Endodermal cell (in vitro differentiated cells): ENCODE data around the gene TNNT2. TPM values are rescaled to one million over a fixed set of nuclear protein-coding genes. Genes with fewer than 3 reads are reported as not detected.

Source experiments
- DNase-seq: peaks from one replicate; pipeline ENCODE4 v3.0.0-alpha.2; 2017
- H3K27ac ChIP-seq: 2 replicates; pipeline ENCODE4 v1.5.1; 2013; ENCODE audit warnings: mild to moderate bottlenecking, low read depth, low read length, moderate library complexity
- H3K27me3 ChIP-seq: 2 replicates; pipeline ENCODE4 v1.6.1; 2013; ENCODE audit warnings: mild to moderate bottlenecking, low read length, moderate library complexity; ENCODE audit not compliant: insufficient read depth, control insufficient read depth, poor library complexity, severe bottlenecking
- H3K36me3 ChIP-seq: 2 replicates; pipeline ENCODE4 v1.7.0; 2013; ENCODE audit warnings: mild to moderate bottlenecking, low read length, moderate library complexity; ENCODE audit not compliant: control insufficient read depth, insufficient read depth
- H3K4me1 ChIP-seq: one replicate; pipeline ENCODE4 v1.7.0; 2013; ENCODE audit warnings: low read length; ENCODE audit not compliant: control insufficient read depth, insufficient read depth
- H3K4me3 ChIP-seq: 2 replicates; pipeline ENCODE4 v1.5.1; 2013; ENCODE audit warnings: mild to moderate bottlenecking, low read length, moderate library complexity
- H3K9ac ChIP-seq: 2 replicates; pipeline ENCODE4 v1.6.1; 2013; ENCODE audit warnings: mild to moderate bottlenecking, low read length, moderate library complexity; ENCODE audit not compliant: poor library complexity, severe bottlenecking; ENCODE audit errors: extremely low read depth
- H3K9me3 ChIP-seq: 2 replicates; pipeline ENCODE4 v1.6.1; 2013; ENCODE audit warnings: mild to moderate bottlenecking, low read length, moderate library complexity; ENCODE audit not compliant: control insufficient read depth
- H3K27ac Mint-ChIP-seq: 2 replicates; pipeline ENCODE4 v1.8.0; 2020; ENCODE audit warnings: mixed read lengths
- H3K27me3 Mint-ChIP-seq: 2 replicates; pipeline ENCODE4 v1.8.0; 2021; ENCODE audit warnings: mild to moderate bottlenecking, mixed read lengths; ENCODE audit not compliant: insufficient read depth
- H3K36me3 Mint-ChIP-seq: 2 replicates; pipeline ENCODE4 v1.8.0; 2020; ENCODE audit warnings: low read depth, mixed read lengths
- H3K4me1 Mint-ChIP-seq: 2 replicates; pipeline ENCODE4 v1.8.0; 2020; ENCODE audit warnings: mixed read lengths
- H3K4me3 Mint-ChIP-seq: 2 replicates; pipeline ENCODE4 v1.8.0; 2020; ENCODE audit warnings: mild to moderate bottlenecking, moderate library complexity, mixed read lengths
- H3K9me3 Mint-ChIP-seq: 2 replicates; pipeline ENCODE4 v1.8.0; 2020; ENCODE audit warnings: mild to moderate bottlenecking, mixed read lengths
- WGBS, 2 experiments: methylation state at CpG; one replicate each; pipeline versions ENCODE4 v1.1.5 to v1.1.7; 2013; ENCODE audit warnings: missing lambda C conversion rate in 2 of 2, mixed read lengths in 1 of 2; ENCODE audit not compliant: insufficient coverage in 1 of 2, insufficient read length in 1 of 2; 5-methylcytosine and 5-hydroxymethylcytosine counted together
- total RNA-seq, 2 donors: library from RNA; stranded (reverse); fragmentation: NEBNext Ultra II Directional in 1 of 2; extraction: Animal tissue kit (Norgen Biotek cat#: 25700) in 1 of 2; gene quantifications; 2 replicates in 1 of 2; 3 replicates in 1 of 2; pipeline ENCODE4 v1.2.1, GENCODE V29; 2021
- TF ChIP-seq, protein P1 (sequence below): fragments of 200-600 bp; sonication (generic); conservative IDR thresholded peaks from 2 replicates; pipeline ENCODE4 v1.5.0; 2021; ENCODE audit warnings: antibody characterized with exemption, mild to moderate bottlenecking

TNNT2 gene
- total RNA-seq, 2 donors from 2014 or later: 0.35 to 0.88 TPM

DNA sequence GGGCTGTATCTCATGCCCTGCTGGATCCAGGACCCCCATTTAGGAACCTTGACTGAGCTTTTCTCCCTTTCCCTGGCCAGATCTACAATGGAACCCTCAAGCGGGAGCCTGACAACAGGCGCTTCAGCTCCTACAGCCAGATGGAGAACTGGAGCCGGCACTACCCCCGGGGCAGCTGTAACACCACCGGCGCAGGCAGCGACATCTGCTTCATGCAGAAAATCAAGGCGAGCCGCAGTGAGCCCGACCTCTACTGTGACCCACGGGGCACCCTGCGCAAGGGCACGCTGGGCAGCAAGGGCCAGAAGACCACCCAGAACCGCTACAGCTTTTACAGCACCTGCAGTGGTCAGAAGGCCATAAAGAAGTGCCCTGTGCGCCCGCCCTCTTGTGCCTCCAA, 64.4 kb downstream of the TNNT2 start:
- no peak overlapping the region for H3K4me3 Mint-ChIP-seq

DNA sequence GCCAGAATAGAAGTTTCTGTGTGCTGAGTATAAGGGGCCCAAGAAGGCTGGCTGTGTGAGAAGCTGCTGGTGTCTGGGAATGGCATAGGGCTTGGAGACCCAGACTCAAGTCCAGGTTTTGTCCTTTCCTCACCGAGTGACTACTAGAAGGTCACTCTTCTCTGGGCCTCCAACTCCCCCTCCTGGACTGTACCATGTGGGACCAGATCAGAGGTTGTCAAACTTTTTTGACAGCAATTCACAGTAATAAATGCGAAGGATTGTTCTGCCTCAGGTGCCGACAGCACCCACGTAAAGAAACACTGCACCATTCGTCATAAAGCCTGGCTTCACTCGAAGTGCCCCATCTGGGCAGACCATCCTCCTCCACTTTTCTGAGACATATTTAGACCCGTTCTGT, 65.2 kb downstream of the TNNT2 start:
- no peaks in the 10 kb centered on the region for H3K36me3 ChIP-seq
- WGBS, 2 experiments: 92 to 93% methylated on average over 7 of the region's 7 CpGs
- H3K9ac ChIP-seq: no peak overlapping the region
- no peak overlapping the region for H3K4me3 ChIP-seq
- H3K27ac ChIP-seq: no peak overlapping the region
- Mint-ChIP-seq H3K4me3 (no peak overlapping the region), H3K36me3 (no peaks in the 10 kb centered on the region), H3K9me3 (no peaks in the 10 kb centered on the region), H3K27me3 (peaks cover 8% of the 10 kb centered on the region), H3K27ac (peak overlapping the region; percentile 17), H3K4me1 (peaks cover 12% of the 10 kb centered on the region)
- TF ChIP-seq, protein P1, sequence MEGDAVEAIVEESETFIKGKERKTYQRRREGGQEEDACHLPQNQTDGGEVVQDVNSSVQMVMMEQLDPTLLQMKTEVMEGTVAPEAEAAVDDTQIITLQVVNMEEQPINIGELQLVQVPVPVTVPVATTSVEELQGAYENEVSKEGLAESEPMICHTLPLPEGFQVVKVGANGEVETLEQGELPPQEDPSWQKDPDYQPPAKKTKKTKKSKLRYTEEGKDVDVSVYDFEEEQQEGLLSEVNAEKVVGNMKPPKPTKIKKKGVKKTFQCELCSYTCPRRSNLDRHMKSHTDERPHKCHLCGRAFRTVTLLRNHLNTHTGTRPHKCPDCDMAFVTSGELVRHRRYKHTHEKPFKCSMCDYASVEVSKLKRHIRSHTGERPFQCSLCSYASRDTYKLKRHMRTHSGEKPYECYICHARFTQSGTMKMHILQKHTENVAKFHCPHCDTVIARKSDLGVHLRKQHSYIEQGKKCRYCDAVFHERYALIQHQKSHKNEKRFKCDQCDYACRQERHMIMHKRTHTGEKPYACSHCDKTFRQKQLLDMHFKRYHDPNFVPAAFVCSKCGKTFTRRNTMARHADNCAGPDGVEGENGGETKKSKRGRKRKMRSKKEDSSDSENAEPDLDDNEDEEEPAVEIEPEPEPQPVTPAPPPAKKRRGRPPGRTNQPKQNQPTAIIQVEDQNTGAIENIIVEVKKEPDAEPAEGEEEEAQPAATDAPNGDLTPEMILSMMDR: no peak
- no peak for DNase-seq
- peaks cover 14% of the 10 kb centered on the region for H3K4me1 ChIP-seq
- H3K9me3 ChIP-seq: no peaks in the 10 kb centered on the region
- no peaks in the 10 kb centered on the region for H3K27me3 ChIP-seq

More for the DNA sequence above, 64.4 kb downstream of the TNNT2 start:
- H3K9me3 Mint-ChIP-seq: no peaks in the 10 kb centered on the region
- H3K4me1 Mint-ChIP-seq: peaks cover 12% of the 10 kb centered on the region
- peaks cover 14% of the 10 kb centered on the region for H3K4me1 ChIP-seq
- H3K4me3 ChIP-seq: no peak overlapping the region
- H3K27me3 ChIP-seq: no peaks in the 10 kb centered on the region
- 93 to 96% methylated on average over 13 to 16 of the region's 16 CpGs for WGBS, 2 experiments
- TF ChIP-seq, protein P1: no peak
- H3K27ac ChIP-seq: no peak overlapping the region
- no peaks in the 10 kb centered on the region for H3K36me3 Mint-ChIP-seq
- no peak overlapping the region for H3K9ac ChIP-seq
- H3K27me3 Mint-ChIP-seq: peaks cover 8% of the 10 kb centered on the region
- DNase-seq: no peak
- no peaks in the 10 kb centered on the region for H3K36me3 ChIP-seq
- H3K27ac Mint-ChIP-seq: no peak overlapping the region
- H3K9me3 ChIP-seq: no peaks in the 10 kb centered on the region

DNA sequence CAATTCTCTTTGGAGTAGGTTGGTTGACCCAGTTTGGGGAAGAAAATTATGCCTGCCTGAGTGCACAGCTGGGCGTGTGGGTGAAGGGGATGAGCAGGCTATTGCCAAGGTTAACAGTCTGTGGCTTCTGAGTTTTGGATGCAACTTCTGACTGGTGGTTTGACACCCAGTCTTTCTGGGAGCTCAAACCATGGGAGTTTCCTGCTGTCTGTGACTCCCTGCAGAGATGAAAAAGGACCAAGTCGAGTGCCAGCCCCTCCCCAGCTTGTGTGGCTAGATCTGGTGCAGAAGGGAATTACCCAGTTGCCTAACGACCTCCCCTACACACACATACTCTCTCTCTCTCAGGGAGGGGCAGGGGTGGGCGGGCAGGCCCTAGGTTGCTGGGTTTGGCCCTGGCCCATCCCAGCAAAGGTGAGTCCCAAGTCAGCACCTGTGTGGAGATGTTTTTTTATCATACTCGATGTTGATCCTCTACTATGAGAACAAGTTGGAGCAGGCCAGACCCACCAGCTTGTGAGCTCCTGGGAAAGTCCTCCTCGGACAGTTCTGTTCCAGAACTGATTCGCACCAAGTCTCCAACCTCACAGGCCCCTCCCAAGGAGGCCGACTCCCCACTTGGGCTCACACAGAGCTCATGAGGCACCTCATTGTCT, 66.0 kb downstream of the TNNT2 start:
- no peaks in the 10 kb centered on the region for H3K36me3 ChIP-seq
- Mint-ChIP-seq H3K27ac (peak overlapping the region; percentile 17), H3K4me3 (no peak overlapping the region), H3K4me1 (peaks cover 12% of the 10 kb centered on the region), H3K9me3 (no peaks in the 10 kb centered on the region), H3K36me3 (no peaks in the 10 kb centered on the region), H3K27me3 (peaks cover 8% of the 10 kb centered on the region)
- H3K27ac ChIP-seq: no peak overlapping the region
- H3K9me3 ChIP-seq: no peaks in the 10 kb centered on the region
- no peak overlapping the region for H3K9ac ChIP-seq
- H3K27me3 ChIP-seq: no peaks in the 10 kb centered on the region
- no peak overlapping the region for H3K4me3 ChIP-seq
- DNase-seq: no peak
- H3K4me1 ChIP-seq: peaks cover 14% of the 10 kb centered on the region
- WGBS, 2 experiments: 53 to 58% methylated on average over 3 to 8 of the region's 8 CpGs
- TF ChIP-seq, protein P1: no peak
